Peyer's patch (tissue), 4 donors: Measurements from ENCODE around the gene HMGXB3.

ENCODE experiments used
- CTCF ChIP-seq, 6 experiments: fragments of 450-650 bp in 4 of 6; fragments of 200-600 bp in 2 of 6; sonication (generic) in 1 of 6; IDR thresholded peaks; one replicate each; pipeline ENCODE4 v1.5.1; 2017 to 2019; ENCODE audit warnings: antibody characterized with exemption in 6 of 6, mild to moderate bottlenecking in 3 of 6, moderate library complexity in 1 of 6
- POLR2A ChIP-seq, 2 donors: fragments of 450-650 bp; IDR thresholded peaks; one replicate each; pipeline ENCODE4 v1.5.1; 2017; ENCODE audit warnings: antibody characterized with exemption in 2 of 2, mild to moderate bottlenecking in 2 of 2, moderate library complexity in 2 of 2

- no peak for TF ChIP-seq CTCF (IDR thresholded peaks at IDR 0.05)
- no peak for TF ChIP-seq POLR2A (IDR thresholded peaks at IDR 0.05)
Measured at GRCh38 chr5:150022158-150022531, 21.6 kb downstream of the HMGXB3 start.
